Chondrocyte (in vitro differentiated cells): ENCODE measurements around the gene KRTAP17-1. TPM values are rescaled to one million over a fixed set of nuclear protein-coding genes. Genes with fewer than 3 reads are reported as not detected.

Experiments used
- DNase-seq: peaks from one replicate; pipeline ENCODE4 v3.0.0; 2021; ENCODE audit warnings: mixed read lengths, low spot score
- H3K27ac Mint-ChIP-seq: one replicate; pipeline ENCODE4 v1.8.0; 2021; ENCODE audit warnings: mild to moderate bottlenecking, moderate library complexity, mixed read lengths; ENCODE audit not compliant: unreplicated experiment
- H3K27me3 Mint-ChIP-seq: 2 replicates; pipeline ENCODE4 v1.8.0; 2021; ENCODE audit warnings: low read depth, mixed read lengths
- H3K36me3 Mint-ChIP-seq: 2 replicates; pipeline ENCODE4 v1.8.0; 2021; ENCODE audit warnings: low read depth, mixed read lengths
- H3K4me1 Mint-ChIP-seq: 2 replicates; pipeline ENCODE4 v1.8.0; 2021; ENCODE audit warnings: low read depth, mild to moderate bottlenecking, mixed read lengths
- H3K4me3 Mint-ChIP-seq: one replicate; pipeline ENCODE4 v1.8.0; 2021; ENCODE audit warnings: mild to moderate bottlenecking, moderate library complexity, mixed read lengths; ENCODE audit not compliant: unreplicated experiment
- H3K9me3 Mint-ChIP-seq: 2 replicates; pipeline ENCODE4 v1.8.0; 2021; ENCODE audit warnings: low read depth, mixed read lengths
- CTCF ChIP-seq: fragments of 200-600 bp; sonication (generic); IDR thresholded peaks from 2 replicates; pipeline ENCODE4 v1.5.0; 2021; ENCODE audit warnings: antibody characterized with exemption, mild to moderate bottlenecking, moderate library complexity
- total RNA-seq: library from RNA; stranded (reverse); gene quantifications from 3 replicates; pipeline ENCODE4 v1.2.1, GENCODE V29; 2021

KRTAP17-1 gene
- total RNA-seq, 1 donor from 2014 or later, result not detected

- Mint-ChIP-seq H3K4me3 (no peak overlapping the region), H3K9me3 (peaks cover 26% of the 10 kb centered on the region), H3K27ac (no peak overlapping the region), H3K4me1 (no peaks in the 10 kb centered on the region), H3K27me3 (peaks cover 8% of the 10 kb centered on the region), H3K36me3 (peaks cover 7% of the 10 kb centered on the region)
- TF ChIP-seq CTCF, result no peak
- no peak for DNase-seq
Measured at GRCh38 chr17:41340934-41341861, 25.7 kb upstream of the KRTAP17-1 start.

DNA sequence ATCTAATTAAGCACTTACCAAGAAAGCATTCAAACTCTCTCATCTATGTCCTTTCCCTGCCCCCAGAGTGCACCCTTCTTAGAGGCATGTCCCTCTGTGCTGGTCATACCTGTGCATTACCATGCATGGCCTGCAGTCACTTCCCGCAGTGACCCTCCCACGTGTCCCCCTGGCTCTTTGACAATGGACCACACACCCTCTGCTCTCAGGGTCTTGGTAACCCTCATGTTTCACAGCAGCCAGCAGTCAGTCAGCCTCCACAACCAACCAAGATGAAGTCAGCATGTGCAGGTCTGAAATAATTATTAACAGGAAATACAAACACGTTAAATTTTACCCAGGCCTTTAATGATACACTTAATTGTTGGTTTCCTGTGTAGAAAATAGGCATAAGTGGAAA, 25.0 kb upstream of the KRTAP17-1 start:
- no peak overlapping the region for H3K4me3 Mint-ChIP-seq
- no peak for DNase-seq
- no peak overlapping the region for H3K27ac Mint-ChIP-seq
- peaks cover 26% of the 10 kb centered on the region for H3K9me3 Mint-ChIP-seq
- no peak for TF ChIP-seq CTCF
- no peaks in the 10 kb centered on the region for H3K4me1 Mint-ChIP-seq
- peaks cover 7% of the 10 kb centered on the region for H3K36me3 Mint-ChIP-seq
- peaks cover 11% of the 10 kb centered on the region for H3K27me3 Mint-ChIP-seq

- Mint-ChIP-seq H3K27me3 (peaks cover 11% of the 10 kb centered on the region), H3K4me3 (no peak overlapping the region), H3K36me3 (peaks cover 7% of the 10 kb centered on the region), H3K27ac (no peak overlapping the region), H3K9me3 (peaks cover 26% of the 10 kb centered on the region), H3K4me1 (no peaks in the 10 kb centered on the region)
- no peak for DNase-seq
- no peak for TF ChIP-seq CTCF
Measured at GRCh38 chr17:41339571-41340172, 24.2 kb upstream of the KRTAP17-1 start.

DNA sequence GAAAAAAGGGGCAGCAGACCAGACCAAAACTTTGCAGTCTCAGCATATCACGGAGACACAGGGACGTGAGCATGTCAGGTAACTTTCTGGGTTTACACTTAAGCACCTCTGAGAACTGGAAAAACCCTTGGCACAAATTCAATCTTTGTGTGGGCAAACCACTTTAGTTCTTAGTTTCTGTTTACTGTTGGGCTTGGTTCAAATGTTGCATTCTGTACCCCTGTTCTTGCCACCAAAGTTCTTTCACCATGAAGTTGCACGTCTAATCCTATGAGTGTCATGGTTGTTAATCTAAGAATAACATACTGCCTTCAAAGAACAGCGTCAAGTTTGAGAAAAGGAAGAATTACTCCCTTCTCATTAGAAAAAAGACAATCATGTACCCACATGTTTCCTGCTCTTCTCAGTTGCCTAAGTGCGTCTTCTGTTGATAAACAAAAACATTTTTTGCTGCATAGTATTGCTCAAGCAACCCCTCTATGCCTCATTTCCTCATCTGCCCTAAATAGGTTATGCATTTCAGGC, 23.5 kb upstream of the KRTAP17-1 start:
- Mint-ChIP-seq H3K4me3 (no peak overlapping the region), H3K27ac (no peak overlapping the region), H3K27me3 (peaks cover 13% of the 10 kb centered on the region), H3K9me3 (peaks cover 26% of the 10 kb centered on the region), H3K4me1 (no peaks in the 10 kb centered on the region), H3K36me3 (peaks cover 7% of the 10 kb centered on the region)
- no peak for TF ChIP-seq CTCF
- no peak for DNase-seq

- peaks cover under 1% of the 10 kb centered on the region for H3K9me3 Mint-ChIP-seq
- peaks cover 14% of the 10 kb centered on the region for H3K27me3 Mint-ChIP-seq
- H3K27ac Mint-ChIP-seq, result no peak overlapping the region
- no peak overlapping the region for H3K4me3 Mint-ChIP-seq
- H3K4me1 Mint-ChIP-seq, result no peaks in the 10 kb centered on the region
- no peak for DNase-seq
- no peak for TF ChIP-seq CTCF
- H3K36me3 Mint-ChIP-seq, result no peaks in the 10 kb centered on the region
Measured at GRCh38 chr17:41335747-41336146, 20.2 kb upstream of the KRTAP17-1 start.
